Skeletal muscle satellite cell (primary cell): ENCODE data around the gene CDHR3.

Experiments used
- H3K27me3 ChIP-seq: 2 replicates; pipeline ENCODE4 v1.7.0; 2013; ENCODE audit warnings: low read length; ENCODE audit not compliant: control insufficient read depth, insufficient read depth
- H3K36me3 ChIP-seq: 2 replicates; pipeline ENCODE4 v1.7.0; 2013; ENCODE audit warnings: mild to moderate bottlenecking, control low read depth, low read length; ENCODE audit not compliant: insufficient read depth
- H3K4me1 ChIP-seq: 2 replicates; pipeline ENCODE4 v1.7.0; 2013; ENCODE audit warnings: low read length; ENCODE audit not compliant: control insufficient read depth, insufficient read depth
- H3K4me2 ChIP-seq: 2 replicates; pipeline ENCODE4 v1.7.0; 2013; ENCODE audit warnings: mild to moderate bottlenecking, low read length
- H3K4me3 ChIP-seq: 2 replicates; pipeline ENCODE4 v1.7.0; 2013; ENCODE audit warnings: low read length
- H3K9ac ChIP-seq: 2 replicates; pipeline ENCODE4 v1.7.0; 2013; ENCODE audit warnings: mild to moderate bottlenecking, low read depth, low read length, moderate library complexity
- H3K9me3 ChIP-seq: replicated peaks from 2 replicates; pipeline ENCODE4 v1.7.0; 2013; ENCODE audit warnings: mild to moderate bottlenecking, control low read depth, low read length

CDHR3 gene

DNA sequence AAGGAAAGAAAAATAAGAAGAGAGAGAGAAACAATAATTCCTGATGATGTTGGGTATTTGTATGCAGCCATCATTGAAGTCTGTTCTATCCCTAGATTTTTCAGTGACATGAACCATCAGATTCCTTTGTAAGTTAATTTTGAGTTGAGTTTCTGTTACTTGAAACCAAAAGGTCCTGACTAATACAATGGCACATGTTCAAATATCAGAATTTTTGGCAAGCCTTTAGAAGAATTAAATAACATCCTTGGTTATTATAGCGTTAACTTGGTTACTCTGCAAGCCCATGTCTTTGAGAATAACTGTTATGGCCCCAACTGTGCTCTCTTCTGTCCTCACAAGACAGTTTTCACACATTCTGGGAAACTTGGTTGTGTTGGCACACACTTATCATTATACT lies 82.5 kb downstream of the CDHR3 start:
- no peak overlapping the region for H3K9ac ChIP-seq
- no peak overlapping the region for H3K4me3 ChIP-seq
- no peaks in the 10 kb centered on the region for H3K36me3 ChIP-seq
- H3K9me3 ChIP-seq: no peaks in the 10 kb centered on the region
- H3K4me2 ChIP-seq: no peak overlapping the region
- peaks cover 16% of the 10 kb centered on the region for H3K4me1 ChIP-seq
- peaks cover 46% of the 10 kb centered on the region for H3K27me3 ChIP-seq

DNA sequence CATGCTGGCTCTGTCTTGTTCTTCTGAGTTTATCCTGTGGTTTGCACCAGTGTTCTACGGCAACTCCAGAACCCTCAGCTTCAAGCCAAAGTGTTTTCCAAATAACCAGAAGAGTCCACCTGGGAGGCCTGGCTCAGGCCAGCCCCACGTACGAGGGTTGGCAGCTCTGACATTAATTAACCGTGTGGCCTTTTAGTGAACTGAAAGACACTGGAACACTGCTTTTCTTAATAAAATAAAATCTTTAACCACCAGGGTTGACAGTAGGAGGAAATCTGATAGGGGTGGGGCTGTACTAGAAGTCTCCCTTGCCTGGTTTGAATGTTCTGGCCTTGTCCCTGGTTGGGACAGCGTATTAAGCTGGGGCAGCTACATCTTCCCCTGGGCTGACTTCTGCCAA lies 84.1 kb downstream of the CDHR3 start:
- H3K4me1 ChIP-seq: peaks cover 20% of the 10 kb centered on the region

DNA sequence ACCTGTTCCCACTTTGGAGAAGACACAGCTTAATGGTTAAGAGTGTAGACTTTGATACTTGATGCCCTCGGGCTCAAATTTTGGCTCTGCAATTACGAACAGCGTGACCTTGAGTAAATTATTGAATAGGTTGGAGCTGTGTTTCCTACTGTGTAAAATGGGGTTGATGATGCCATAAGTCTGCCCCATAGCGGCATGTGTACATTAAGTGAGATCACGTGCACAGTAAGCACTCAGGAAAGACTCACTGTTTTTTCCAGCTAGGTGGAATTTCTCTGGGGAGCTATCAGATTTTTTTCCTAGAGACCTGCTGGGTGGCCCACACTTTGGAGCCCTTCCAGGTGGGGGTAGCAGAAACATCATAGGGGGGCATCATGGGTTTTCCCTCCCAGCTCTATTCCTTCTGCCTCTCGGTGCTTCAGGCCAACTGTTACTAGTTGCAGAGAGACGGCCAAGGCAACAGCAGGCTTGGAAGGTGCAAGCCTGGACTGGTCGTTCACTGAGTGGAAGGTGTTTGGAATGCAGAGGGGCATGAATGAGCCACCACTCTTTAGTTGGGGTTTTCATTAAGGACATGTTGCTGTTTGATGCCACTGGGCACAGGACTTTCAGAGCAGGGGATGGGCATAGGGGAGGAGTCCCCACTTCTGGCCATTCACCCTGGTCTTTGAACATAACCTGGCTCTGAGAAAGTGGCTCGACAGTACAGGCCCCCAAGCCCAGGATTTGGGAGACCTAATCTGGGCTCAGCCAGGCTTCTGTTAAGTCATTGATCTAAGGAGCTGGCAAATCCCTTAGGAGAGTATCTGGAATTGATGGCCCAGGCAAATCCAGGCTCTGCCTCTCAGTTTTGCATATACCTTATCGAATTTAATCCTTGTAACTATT lies 85.0 kb downstream of the CDHR3 start:
- Histone ChIP-seq H3K4me2 (no peak overlapping the region), H3K4me3 (no peak overlapping the region), H3K27me3 (peaks cover 64% of the 10 kb centered on the region), H3K9ac (no peak overlapping the region), H3K4me1 (peaks cover 20% of the 10 kb centered on the region), H3K9me3 (no peaks in the 10 kb centered on the region), H3K36me3 (no peaks in the 10 kb centered on the region)

More for the DNA sequence above, 84.1 kb downstream of the CDHR3 start:
- no peaks in the 10 kb centered on the region for H3K36me3 ChIP-seq
- no peaks in the 10 kb centered on the region for H3K9me3 ChIP-seq
- H3K9ac ChIP-seq: no peak overlapping the region
- H3K4me2 ChIP-seq: no peak overlapping the region
- peaks cover 56% of the 10 kb centered on the region for H3K27me3 ChIP-seq
- H3K4me3 ChIP-seq: no peak overlapping the region

DNA sequence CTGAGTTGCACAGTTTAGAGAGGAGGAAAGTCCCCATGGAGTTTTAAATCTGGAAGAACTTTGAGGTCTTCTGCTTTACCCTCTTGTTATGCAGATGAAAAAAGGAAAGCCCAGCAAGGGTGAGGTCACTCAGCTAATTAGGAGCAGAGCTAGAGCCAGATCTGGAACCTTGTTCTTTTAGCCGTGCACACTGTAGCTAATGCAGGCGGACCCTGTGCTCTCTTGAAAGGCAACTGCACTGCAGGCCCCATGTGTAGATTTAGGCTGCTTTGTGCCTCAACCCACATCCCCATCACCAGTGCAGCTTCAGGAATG lies 85.6 kb downstream of the CDHR3 start:
- no peaks in the 10 kb centered on the region for H3K36me3 ChIP-seq
- no peak overlapping the region for H3K9ac ChIP-seq
- H3K4me1 ChIP-seq: peaks cover 20% of the 10 kb centered on the region
- no peaks in the 10 kb centered on the region for H3K9me3 ChIP-seq
- peaks cover 62% of the 10 kb centered on the region for H3K27me3 ChIP-seq
- no peak overlapping the region for H3K4me2 ChIP-seq
- H3K4me3 ChIP-seq: no peak overlapping the region

DNA sequence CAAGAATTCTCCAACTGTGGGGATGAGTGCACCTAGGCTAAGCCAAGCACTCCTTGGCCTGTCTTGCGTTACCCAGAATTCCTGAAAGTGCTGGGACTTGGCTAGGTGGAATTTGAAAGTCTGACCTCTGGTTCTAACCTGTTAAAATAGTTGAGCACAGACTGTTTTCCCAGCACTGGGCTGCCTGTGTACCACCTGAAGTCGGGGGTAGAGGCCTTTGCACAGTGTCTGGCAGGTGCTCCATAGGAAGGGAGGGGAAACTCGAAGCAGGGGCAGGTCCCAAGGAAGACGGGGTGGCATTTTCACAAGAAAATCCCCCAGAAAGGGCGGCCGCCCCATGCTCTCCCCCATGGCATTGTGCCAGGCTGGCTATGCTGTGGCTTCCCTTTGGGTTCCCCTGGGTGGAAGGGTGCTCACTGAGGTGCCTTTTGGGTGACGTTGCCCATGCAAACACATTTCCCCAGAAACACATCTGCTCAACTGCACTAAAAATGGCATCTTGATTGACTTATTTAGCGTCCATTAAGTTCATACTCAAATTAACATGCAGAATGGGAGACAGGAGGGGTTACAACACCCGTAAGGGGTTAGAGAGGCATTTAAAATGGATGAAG lies 86.2 kb downstream of the CDHR3 start:
- Histone ChIP-seq H3K9me3 (no peaks in the 10 kb centered on the region), H3K4me3 (no peak overlapping the region), H3K4me1 (peaks cover 20% of the 10 kb centered on the region), H3K36me3 (no peaks in the 10 kb centered on the region), H3K4me2 (no peak overlapping the region), H3K27me3 (peaks cover 61% of the 10 kb centered on the region), H3K9ac (no peak overlapping the region)

DNA sequence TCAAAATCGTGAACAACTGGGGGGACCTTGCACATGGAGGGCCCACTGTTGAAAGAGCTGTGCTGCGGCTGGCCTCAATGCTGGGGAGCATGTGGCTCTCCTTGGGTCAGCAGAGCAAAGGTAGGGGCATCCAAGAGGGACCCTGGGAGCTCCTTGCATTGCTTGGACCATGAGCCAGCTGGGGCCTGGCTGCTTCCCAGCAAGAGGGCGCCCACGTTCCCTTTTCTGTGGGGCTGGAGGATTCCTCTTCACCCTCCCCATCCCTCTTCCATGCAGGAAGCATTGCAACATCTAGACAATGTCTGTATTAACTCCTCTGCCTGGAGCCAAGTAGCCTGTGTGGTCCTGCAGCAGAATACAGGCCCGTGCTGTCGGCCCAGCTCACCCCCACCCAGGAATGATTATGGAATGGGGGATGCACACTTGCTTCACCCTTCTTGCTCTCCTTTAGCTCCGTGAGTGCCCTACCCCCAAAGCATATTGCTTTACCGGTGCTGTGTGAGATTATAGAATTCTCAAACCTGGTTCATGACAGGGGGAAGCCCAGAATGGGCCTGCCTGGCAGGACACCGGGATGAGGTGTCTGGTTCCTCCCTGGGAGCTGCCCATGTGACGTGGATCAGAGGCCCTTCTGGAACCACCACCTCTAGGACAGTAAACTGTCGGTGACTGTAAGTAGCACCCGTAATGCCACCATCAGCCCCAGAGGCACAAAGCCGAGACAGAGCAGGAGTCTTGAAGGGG lies 87.1 kb downstream of the CDHR3 start:
- Histone ChIP-seq H3K4me1 (peaks cover 20% of the 10 kb centered on the region), H3K4me2 (no peak overlapping the region), H3K4me3 (no peak overlapping the region), H3K9ac (no peak overlapping the region), H3K36me3 (no peaks in the 10 kb centered on the region), H3K9me3 (no peaks in the 10 kb centered on the region), H3K27me3 (peaks cover 62% of the 10 kb centered on the region)

DNA sequence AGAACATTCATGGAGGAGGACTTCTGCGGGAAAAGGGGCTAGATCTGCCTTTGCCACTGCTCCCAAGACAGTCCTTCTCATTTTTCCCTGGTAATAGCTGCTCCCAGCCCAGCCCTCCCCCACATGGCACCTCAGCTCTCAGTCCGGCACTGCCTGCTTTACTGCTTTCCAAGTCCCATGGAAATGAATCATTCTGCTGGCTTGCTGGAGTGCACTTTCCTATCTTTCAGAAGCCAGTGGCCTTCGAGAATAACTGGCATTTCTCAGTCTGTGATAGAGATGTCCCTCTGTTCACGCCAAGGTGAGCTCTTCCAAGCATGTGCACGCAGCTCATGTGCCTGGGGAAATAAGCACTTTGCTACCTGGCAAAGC lies 87.7 kb downstream of the CDHR3 start:
- Histone ChIP-seq H3K36me3 (no peaks in the 10 kb centered on the region), H3K9ac (no peak overlapping the region)

DNA sequence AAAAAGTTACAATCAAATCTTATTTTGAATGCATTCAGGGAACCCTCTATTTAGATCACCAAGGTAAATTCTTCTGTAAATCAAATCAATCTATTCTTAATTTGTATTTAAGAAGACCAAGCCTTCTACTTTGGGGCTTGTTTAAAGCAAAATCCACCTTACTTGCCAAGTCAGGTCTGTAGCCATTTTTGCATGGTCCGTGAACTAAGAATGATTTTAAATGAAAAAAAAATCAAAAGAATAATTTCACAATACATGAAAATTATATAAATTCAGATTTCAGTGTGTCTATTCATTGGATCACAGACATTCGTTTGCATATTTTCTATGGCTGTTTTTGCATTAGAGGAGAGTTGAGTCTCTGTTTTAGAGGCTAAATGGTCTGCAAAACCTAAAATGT lies 89.6 kb downstream of the CDHR3 start:
- Histone ChIP-seq H3K4me1 (peaks cover 12% of the 10 kb centered on the region), H3K36me3 (no peaks in the 10 kb centered on the region), H3K9ac (no peak overlapping the region), H3K9me3 (no peaks in the 10 kb centered on the region), H3K27me3 (peaks cover 48% of the 10 kb centered on the region), H3K4me2 (no peak overlapping the region), H3K4me3 (no peak overlapping the region)

More for the DNA sequence above, 87.7 kb downstream of the CDHR3 start:
- Histone ChIP-seq H3K4me3 (no peak overlapping the region), H3K27me3 (peaks cover 61% of the 10 kb centered on the region), H3K9me3 (no peaks in the 10 kb centered on the region), H3K4me2 (no peak overlapping the region), H3K4me1 (peaks cover 15% of the 10 kb centered on the region)

DNA sequence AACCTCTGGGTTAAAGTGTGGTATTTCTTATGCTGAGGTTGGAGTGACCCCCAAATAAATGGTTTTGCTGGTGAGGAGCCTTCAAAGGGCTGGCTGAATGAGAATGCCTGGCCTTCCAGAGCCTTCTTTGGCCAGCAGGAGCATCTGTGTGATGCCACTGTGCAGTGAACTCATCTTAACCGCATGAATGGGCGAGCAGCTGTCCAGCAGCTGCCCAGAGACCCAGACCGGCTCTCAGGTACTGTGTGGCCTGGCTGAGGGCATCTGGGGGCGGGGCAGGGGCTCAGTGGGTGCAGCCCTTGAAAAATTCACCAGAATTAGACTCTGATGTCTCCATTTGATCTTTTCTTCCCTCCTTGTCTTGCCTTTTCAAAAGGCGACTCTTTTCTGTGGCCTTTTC lies 90.0 kb downstream of the CDHR3 start:
- no peak overlapping the region for H3K4me3 ChIP-seq
- H3K4me1 ChIP-seq: peaks cover 12% of the 10 kb centered on the region
- H3K27me3 ChIP-seq: peaks cover 45% of the 10 kb centered on the region
- H3K4me2 ChIP-seq: no peak overlapping the region
- H3K9ac ChIP-seq: no peak overlapping the region
- H3K9me3 ChIP-seq: no peaks in the 10 kb centered on the region
- H3K36me3 ChIP-seq: no peaks in the 10 kb centered on the region

DNA sequence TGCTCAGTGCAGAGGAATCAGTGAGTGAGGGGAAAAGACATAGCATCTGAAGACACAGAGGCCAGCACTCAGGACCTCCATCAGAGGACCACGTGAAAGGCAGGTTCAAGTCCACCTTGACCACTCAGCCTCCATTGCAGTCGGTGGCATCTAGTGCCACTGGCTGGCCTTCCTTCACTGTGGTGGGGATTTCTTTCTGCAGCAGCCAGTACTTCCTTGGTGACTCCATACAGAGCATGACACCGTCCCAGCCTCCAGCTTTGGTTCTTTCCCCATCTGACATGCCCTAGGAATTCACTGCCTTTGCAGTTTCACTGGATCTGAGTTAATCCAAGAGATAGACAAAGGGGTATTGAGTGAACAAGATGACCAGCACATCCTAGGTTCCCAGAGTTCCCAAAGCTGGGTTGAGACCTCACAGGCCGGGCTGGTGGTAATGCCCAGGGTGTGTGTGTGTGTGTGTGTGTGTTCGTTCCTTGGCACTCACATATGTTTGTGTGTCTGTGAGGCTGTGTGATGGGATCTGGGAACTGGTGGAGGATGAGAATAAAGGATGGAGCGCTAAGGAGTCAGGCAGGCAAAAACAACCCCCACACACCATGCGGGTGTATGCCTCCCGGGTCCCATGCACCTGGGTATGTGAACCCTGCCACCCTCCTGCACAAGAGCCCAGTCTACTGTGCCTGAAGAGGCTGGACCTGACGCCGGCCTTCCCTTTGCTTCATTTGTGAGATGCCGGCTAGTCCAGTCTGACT lies 91.3 kb downstream of the CDHR3 start:
- H3K27me3 ChIP-seq: peaks cover 34% of the 10 kb centered on the region
- peaks cover 12% of the 10 kb centered on the region for H3K4me1 ChIP-seq
- H3K4me2 ChIP-seq: no peak overlapping the region
- H3K36me3 ChIP-seq: no peaks in the 10 kb centered on the region
- H3K9ac ChIP-seq: no peak overlapping the region
- H3K9me3 ChIP-seq: no peaks in the 10 kb centered on the region
- no peak overlapping the region for H3K4me3 ChIP-seq

DNA sequence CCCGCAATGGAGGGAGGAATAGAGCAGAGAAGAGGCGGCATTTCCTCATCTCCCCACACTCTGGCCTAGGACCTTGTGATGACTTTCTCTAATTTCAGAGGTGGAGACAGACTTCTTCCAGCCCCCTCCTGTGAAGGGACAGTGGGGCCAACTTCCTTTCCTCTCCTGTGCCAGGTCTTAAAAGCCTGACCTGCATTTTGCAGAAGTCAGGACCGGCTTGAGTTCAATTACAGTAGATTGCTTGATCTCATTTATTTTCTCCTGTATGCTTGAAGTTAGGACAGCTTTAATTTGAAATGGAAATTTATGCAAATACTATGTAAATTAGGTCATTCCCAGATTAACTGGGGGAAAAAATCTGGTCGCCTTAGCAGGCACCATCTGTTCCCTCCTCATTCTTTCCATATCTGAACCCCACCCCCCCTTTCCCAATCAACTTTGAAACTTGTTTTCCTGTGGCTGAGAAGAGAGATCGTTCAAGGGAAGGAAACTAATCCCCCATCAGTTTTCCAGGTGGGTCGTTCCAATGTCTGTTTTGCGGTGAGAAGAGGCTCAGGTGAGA lies 92.0 kb downstream of the CDHR3 start:
- Histone ChIP-seq H3K9me3 (no peaks in the 10 kb centered on the region), H3K36me3 (no peaks in the 10 kb centered on the region), H3K4me3 (no peak overlapping the region), H3K4me2 (no peak overlapping the region), H3K4me1 (peaks cover 12% of the 10 kb centered on the region), H3K27me3 (peaks cover 34% of the 10 kb centered on the region), H3K9ac (no peak overlapping the region)
